Muscle of arm (tissue), 12 donors: ENCODE data around the gene MAP7D3. TPM values are rescaled to one million over a fixed set of nuclear protein-coding genes. Genes with fewer than 3 reads are reported as not detected.
A peak's percentile ranks its signal among the peaks of the same experiment; 100 is the strongest.

Source experiments
- DNase-seq: peaks from one replicate; pipeline ENCODE4 v3.0.0-alpha.2; 2013
- polyA plus RNA-seq, 12 donors: library from polyadenylated mRNA; unstranded; fragments of 120-200 nt; gene quantifications; one replicate each; pipeline ENCODE4 v1.2.1, GENCODE V29; 2013; ENCODE audit not compliant: insufficient read length in 12 of 12

MAP7D3 gene
- polyA plus RNA-seq, 12 donors: 11.9 to 53.5 (median 17.0) TPM; not detected in 1

GRCh38 chrX:136207546-136207945 is 43.7 kb downstream of the MAP7D3 start:
- no peak for DNase-seq

DNA sequence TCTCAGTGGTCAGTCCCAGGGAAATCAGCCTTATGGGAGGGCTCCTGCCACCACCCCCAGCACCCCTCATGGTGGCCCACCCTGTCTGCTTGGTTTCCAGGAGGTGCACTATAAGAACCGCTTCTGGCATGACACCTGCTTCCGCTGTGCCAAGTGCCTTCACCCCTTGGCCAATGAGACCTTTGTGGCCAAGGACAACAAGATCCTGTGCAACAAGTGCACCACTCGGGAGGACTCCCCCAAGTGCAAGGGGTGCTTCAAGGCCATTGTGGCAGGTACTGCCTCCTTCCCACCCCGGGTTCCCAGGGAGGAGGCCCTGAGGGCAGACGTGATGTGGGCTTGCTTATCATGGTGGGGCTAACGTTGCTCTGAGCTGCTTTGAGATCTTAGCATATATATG is 44.3 kb downstream of the MAP7D3 start:
- DNase-seq: no peak

DNA sequence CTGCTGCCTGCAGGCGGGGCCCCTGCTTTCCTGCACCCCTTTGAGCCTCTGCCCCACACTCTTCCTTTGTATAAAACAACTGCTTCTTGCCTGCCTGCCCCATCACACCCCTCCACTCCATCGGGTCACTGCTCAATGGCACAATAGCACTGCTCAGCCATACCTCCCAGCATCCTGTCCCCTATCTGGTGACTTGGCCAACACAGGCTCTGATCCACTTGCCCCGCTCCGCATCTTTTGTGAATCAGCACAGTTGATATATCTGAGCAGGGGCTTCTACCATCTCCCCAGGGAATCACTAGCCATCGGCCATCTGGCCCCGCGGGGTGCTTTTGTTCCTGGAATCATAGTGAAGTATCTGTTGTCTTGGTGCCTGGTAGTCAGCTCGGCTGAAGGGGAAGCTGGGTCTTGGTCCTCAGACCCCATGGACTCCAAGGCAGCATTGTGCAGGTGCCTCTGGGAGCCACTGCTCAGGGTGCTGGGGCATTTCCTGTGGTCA is 45.3 kb downstream of the MAP7D3 start:
- DNase-seq: no peak

GRCh38 chrX:136204571-136204970 is 46.6 kb downstream of the MAP7D3 start:
- DNase-seq: peak; percentile 53

- no peak for DNase-seq
Observed at GRCh38 chrX:136203951-136204350, 47.2 kb downstream of the MAP7D3 start.

- DNase-seq: no peak
Observed at GRCh38 chrX:136203438-136203837, 47.8 kb downstream of the MAP7D3 start.

- DNase-seq: no peak
Observed at GRCh38 chrX:136202889-136203288, 48.3 kb downstream of the MAP7D3 start.

DNA sequence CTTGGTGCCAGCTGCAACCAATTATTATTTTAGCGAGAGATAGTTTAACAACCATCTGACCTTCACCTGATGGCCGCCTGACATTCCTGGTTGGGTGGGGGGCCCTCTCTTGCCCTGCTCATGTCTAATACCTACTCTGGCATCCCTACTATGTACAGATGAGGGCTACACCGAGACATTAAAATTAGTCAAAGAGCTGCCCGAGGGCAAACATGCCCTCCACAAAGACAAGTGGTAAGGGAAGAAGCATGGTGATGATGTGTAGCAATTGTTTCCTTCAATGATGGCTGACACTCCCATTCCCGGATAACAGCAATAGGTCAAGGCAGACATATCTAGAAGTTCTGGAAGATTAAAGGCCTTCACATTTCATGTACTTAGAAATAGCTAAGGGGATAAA is 49.6 kb downstream of the MAP7D3 start:
- no peak for DNase-seq

GRCh38 chrX:136200466-136200865 is 50.7 kb downstream of the MAP7D3 start:
- DNase-seq: no peak

DNA sequence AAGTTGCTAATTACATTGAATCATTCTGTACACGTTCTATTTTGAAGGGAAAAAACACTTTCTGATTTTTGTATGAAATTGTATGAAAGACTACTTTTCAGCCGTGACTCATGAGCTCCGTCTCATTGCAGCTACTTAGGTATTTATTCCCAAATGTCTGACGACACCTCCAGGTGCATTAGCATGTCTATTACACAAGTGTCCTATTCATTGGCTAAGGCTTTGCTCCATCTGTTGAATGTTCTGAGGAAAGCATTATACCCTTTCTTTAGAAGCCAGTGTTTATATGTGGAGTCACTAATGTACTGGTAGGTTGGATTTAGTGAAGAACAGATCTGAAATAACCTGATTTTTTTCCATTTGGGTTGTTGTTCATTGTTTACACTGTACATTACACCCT is 51.8 kb downstream of the MAP7D3 start:
- no peak for DNase-seq

- no peak for DNase-seq
Observed at GRCh38 chrX:136198678-136199243, 52.4 kb downstream of the MAP7D3 start.

GRCh38 chrX:136198010-136198409 is 53.2 kb downstream of the MAP7D3 start:
- DNase-seq: no peak

GRCh38 chrX:136196691-136197155 is 54.5 kb downstream of the MAP7D3 start:
- DNase-seq: no peak

GRCh38 chrX:136195247-136195646 is 56.0 kb downstream of the MAP7D3 start:
- DNase-seq: no peak

- no peak for DNase-seq
Observed at GRCh38 chrX:136194536-136194935, 56.7 kb downstream of the MAP7D3 start.

DNA sequence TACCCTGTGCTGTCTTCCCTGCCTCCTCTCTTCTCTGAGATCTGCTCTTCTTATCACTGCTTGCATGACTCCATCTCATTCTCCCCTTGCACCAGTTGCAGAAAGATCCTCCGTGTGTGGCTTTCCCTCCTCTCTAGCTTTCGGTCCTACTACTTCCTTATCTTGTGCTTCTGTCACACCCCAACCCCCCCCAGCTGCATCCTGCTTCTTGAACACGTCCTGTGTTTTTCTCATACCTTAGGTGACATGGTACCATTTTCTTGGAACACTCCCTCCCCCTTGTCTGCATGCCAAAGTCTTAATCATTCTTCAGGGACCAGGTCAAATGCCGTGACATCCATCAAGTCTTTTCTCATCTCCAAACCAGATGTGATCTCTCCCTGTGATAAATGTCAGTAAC is 57.4 kb downstream of the MAP7D3 start:
- no peak for DNase-seq

DNA sequence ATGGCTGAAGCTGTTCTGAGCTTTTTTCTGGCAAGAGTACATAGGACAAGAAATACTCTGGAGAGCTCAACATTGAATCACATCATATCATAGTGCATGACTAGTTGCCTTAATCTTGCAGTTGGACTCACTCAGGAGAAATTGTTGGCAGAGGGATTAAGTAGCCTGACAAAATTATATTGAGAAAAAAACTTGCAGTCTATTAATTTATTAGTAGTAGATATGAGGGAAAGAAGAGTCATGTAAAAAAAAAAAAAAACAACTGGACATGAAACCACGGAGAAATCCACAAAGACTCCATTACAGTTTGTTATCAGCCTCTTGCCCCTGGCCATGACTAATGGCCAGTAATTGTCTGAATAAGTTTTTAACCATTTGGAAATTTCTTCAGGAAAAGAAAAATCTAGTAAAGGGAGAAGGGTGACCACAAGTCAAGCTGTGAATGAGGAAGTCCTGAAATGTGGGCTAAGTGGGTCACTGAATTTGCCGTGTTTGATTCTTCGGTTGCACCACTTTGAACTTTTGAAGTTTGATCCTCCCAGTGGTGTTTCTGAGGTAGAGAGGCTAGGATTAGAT is 58.3 kb downstream of the MAP7D3 start:
- no peak for DNase-seq

DNA sequence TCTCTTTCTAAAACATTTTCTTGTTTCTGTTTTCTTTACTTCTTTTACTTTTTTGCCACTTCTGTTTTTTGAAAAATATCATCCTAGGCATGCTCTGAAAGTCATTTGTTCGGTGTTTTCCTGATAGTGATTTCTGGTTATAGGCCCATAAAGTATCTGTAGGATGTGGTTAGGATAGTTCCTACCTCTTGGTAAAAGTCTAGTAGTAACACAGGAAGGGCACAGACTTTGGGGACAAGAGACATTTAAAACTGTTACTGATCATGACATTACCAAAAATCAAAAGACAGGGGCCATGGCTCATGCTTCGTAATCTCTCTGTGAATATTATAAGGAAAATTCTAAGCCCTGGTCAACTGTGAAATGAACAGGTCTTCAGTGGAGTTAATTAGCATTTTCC is 59.1 kb downstream of the MAP7D3 start:
- no peak for DNase-seq

DNA sequence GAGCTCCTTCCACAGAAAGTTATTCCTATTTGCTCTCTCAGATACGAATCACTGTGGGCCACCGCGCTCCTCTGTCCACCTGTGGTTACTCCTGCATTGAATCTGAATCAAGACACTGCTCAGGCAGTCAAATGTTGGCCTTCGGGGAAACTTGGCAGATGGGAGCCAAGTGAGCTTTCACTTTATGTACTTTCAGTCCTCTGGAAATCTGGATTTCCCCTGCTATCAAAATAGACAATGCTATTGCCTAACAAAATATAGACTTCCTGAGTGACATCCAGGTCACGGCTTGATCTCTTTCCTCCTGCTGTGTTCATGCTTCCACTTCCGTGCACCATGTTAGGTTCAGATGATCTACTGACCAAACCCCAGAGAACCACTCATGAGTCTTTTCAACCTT is 60.0 kb downstream of the MAP7D3 start:
- no peak for DNase-seq

GRCh38 chrX:136190038-136190713 is 61.0 kb downstream of the MAP7D3 start:
- DNase-seq: no peak

DNA sequence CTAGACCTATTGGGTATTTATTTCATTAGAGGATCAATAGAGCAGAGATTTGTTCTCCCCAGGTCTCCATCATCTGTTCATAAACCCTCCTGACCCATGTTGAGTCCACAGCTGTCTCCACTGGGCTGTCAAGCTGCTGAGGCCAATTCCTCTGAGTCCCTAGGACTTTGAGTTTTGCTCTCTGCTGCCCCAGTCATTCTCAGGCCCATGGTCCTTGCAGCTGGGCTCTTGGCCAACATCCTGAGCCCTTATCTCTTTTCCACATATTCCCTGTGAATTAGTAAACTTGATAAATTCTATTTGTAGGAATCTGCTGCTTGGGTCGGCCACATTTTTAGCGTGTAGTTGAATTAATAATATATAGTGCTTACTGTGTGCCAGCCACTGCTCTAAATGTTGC is 62.0 kb downstream of the MAP7D3 start:
- DNase-seq: no peak

DNA sequence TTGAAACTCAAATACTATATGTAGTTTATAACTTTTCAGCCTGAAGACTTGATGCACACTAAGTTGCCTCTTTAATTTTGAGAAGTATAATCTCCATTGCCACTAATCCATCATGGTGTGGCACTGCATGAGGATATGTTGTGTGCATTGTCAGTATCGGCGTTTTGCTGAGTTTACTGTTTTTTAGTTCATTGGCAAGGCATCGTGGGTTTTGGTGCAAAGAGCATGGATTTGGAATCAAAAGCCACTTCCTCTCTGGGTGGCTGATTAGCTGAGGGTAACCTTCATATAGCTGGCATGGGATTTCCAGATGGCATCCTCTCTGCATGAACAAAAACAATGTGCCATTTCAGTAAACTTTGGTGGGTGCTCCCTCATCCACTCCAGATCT is 65.2 kb downstream of the MAP7D3 start:
- no peak for DNase-seq

GRCh38 chrX:136185401-136186022 is 65.7 kb downstream of the MAP7D3 start:
- DNase-seq: no peak
